ENCODE measurements around the gene OSBPL5.

OSBPL5 gene

GRCh38 chr11:3164552-3165151, 458 bp downstream of the OSBPL5 start:
- TF ChIP-seq, protein P1, sequence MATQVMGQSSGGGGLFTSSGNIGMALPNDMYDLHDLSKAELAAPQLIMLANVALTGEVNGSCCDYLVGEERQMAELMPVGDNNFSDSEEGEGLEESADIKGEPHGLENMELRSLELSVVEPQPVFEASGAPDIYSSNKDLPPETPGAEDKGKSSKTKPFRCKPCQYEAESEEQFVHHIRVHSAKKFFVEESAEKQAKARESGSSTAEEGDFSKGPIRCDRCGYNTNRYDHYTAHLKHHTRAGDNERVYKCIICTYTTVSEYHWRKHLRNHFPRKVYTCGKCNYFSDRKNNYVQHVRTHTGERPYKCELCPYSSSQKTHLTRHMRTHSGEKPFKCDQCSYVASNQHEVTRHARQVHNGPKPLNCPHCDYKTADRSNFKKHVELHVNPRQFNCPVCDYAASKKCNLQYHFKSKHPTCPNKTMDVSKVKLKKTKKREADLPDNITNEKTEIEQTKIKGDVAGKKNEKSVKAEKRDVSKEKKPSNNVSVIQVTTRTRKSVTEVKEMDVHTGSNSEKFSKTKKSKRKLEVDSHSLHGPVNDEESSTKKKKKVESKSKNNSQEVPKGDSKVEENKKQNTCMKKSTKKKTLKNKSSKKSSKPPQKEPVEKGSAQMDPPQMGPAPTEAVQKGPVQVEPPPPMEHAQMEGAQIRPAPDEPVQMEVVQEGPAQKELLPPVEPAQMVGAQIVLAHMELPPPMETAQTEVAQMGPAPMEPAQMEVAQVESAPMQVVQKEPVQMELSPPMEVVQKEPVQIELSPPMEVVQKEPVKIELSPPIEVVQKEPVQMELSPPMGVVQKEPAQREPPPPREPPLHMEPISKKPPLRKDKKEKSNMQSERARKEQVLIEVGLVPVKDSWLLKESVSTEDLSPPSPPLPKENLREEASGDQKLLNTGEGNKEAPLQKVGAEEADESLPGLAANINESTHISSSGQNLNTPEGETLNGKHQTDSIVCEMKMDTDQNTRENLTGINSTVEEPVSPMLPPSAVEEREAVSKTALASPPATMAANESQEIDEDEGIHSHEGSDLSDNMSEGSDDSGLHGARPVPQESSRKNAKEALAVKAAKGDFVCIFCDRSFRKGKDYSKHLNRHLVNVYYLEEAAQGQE (IDR thresholded peaks at IDR 0.05; ENCODE audit: insufficient read depth in 1 of 2, low read depth in 2 of 2, low read length in 2 of 2) = no peak
- TF ChIP-seq SIN3A (IDR thresholded peaks at IDR 0.05; ENCODE audit: borderline replicate concordance, insufficient read depth, low read length) = no peak

GRCh38 chr11:3164138-3164551, 965 bp downstream of the OSBPL5 start:
- TF ChIP-seq SIN3A (IDR thresholded peaks at IDR 0.05; ENCODE audit: borderline replicate concordance, insufficient read depth, low read length) = no peak
- TF ChIP-seq TAF1 (IDR thresholded peaks at IDR 0.05; ENCODE audit: borderline replicate concordance, insufficient read depth, low read length) = no peak
- TF ChIP-seq, protein P1 (IDR thresholded peaks at IDR 0.05; ENCODE audit: insufficient read depth in 1 of 2, low read depth in 2 of 2, low read length in 2 of 2) = no peak
- no peak for TF ChIP-seq FOXP2 (optimal IDR thresholded peaks at IDR 0.05; ENCODE audit: borderline replicate concordance, extremely low read depth, extremely low read length, insufficient read depth)
- no peak for TF ChIP-seq POLR2AphosphoS5 (IDR thresholded peaks at IDR 0.05; ENCODE audit: low read depth, low read length)

DNA sequence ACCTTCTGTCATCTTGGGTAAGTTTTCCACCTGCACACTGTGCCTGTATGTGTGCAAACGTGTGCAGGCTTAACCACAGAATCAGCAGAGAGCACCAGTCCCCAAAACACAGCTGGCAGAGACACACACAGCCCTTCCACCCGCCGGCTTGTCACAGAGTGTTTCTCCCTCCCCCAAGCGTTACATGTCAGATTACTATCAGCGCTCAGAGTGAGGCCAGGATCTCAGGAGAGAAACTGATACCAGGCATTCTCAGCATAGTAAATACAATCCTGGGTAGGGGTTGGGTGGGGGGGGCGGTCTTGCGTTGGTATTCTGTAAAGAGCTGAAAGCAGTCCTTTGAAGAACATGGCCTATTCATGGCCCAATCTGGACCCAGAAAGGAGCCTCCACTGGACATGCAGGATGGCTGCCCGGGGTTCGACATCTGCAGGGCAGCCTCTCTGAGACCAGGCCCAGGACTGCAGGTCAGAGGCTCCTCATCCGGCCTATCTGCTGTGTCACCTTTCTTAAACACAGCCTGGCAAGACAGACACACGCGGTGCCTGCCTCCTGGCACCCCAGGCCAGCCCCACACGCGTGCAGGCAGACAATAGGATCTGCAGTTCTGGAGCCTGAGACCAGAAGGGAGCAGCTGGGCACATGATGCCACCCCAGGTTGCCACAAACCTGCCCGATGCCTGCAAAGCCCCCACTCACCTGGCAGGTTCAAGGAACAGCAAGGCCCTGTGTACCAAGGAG, 1.7 kb downstream of the OSBPL5 start:
- no peak for TF ChIP-seq FOXP2 (optimal IDR thresholded peaks at IDR 0.05; ENCODE audit: borderline replicate concordance, extremely low read depth, extremely low read length, insufficient read depth)
- no peak for TF ChIP-seq SIN3A (IDR thresholded peaks at IDR 0.05; ENCODE audit: borderline replicate concordance, insufficient read depth, low read length)
- no peak for TF ChIP-seq TAF1 (IDR thresholded peaks at IDR 0.05; ENCODE audit: borderline replicate concordance, insufficient read depth, low read length)
- no peak for TF ChIP-seq POLR2AphosphoS5 (IDR thresholded peaks at IDR 0.05; ENCODE audit: low read depth, low read length)
- TF ChIP-seq, protein P1 (IDR thresholded peaks at IDR 0.05; ENCODE audit: insufficient read depth in 1 of 2, low read depth in 2 of 2, low read length in 2 of 2) = no peak

DNA sequence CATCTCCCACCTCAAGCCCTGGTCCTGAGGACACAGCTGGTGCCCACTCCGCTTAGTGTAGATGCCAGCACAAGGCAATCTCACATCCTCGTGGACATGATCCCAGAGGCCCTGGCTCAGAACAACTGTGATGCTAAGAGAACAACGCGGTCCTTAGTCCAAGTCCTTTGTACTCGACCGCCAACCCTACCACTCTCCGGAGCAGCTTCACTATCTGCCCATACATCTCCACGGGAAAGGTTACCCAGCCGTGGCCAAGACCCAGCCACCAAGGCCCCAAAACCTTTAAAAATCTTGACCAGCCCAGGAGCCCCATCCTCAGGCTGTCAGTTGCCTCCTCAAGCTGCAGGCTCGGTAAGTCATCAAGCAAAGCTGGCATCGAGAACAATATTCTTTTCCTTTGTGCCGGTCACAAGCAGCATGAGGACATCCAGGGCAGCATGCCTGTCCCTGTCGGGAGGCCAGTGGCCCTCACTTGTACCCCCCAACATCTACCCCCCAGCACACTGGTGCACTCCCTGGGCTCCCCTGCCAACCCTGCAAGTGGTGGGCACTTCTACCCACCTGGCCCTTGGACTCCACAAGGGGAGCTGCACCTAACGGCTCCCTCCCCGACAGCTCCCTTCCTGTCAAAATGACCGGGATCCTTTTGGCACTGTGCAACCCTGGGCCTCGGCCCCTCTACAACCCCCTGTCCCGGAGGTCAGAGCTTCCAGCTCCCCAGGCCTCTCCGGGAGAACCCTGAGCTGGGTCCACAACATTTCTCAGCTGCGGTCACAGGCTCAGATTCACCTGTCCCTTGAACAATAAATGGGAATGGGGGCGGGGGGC, 2.5 kb downstream of the OSBPL5 start:
- TF ChIP-seq, protein P1 (IDR thresholded peaks at IDR 0.05; ENCODE audit: insufficient read depth in 1 of 2, low read depth in 2 of 2, low read length in 2 of 2) = no peak
- no peak for TF ChIP-seq TAF1 (IDR thresholded peaks at IDR 0.05; ENCODE audit: borderline replicate concordance, insufficient read depth, low read length)
- TF ChIP-seq SIN3A (IDR thresholded peaks at IDR 0.05; ENCODE audit: borderline replicate concordance, insufficient read depth, low read length) = no peak
- no peak for TF ChIP-seq FOXP2 (optimal IDR thresholded peaks at IDR 0.05; ENCODE audit: borderline replicate concordance, extremely low read depth, extremely low read length, insufficient read depth)
- TF ChIP-seq POLR2AphosphoS5 (IDR thresholded peaks at IDR 0.05; ENCODE audit: low read depth, low read length) = no peak

Measured in PFSK-1 (cell line).